ENCODE data around the gene BCORL1.

Gene BCORL1

DNA sequence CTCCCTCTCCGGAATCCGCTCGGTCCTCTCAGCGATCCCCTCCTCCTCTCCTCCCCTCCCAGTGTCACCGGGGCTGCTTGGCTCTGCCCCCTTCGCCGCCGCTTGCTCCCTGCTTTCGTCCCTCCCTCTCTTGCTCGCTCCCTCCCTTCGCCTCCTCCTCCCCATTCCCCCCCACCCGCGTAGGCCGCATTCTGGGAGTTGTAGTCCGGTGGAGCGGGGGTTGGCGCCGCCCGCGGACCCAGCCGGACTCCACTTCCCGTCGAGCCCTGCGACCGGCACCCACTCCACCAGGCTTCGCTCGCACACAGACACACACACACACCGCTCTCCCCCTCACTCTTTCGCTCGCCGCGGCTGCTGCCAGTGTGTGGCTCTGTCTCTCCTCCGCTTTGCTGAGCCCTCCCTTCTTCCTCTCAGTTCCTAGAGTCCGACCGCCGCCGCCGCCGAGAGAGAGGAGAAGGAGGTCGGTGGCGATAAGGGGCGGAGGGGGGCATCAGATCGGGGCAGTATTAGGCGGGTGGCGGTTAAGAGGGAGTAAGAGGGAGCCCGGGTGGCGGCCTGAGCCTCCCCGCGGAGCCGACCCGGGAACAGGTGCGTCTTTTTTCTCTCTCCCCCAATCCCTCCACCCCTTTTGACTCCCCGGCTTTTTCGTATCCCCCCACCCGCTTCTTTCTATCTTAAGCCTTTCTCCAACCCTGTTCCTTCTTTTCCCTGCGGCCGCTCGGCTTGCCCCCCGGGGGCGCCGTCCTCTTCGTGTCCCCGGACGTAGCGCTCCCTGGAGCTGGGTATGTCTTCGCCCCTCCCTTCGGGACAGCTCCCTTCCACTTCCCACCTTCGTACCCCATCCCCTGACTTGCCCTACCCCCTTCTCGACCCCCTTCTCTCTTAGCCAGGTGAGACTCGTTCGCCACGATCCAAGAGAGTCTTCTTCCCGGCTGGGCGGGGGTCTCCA is at the start of gene BCORL1:
BCORL1 (plus strand) TSS at position 336 of the 952 bp plus-strand sequence. CDS start 22,597 bp downstream, outside the sequence.
- DNase-seq: peak; percentile 86

DNA sequence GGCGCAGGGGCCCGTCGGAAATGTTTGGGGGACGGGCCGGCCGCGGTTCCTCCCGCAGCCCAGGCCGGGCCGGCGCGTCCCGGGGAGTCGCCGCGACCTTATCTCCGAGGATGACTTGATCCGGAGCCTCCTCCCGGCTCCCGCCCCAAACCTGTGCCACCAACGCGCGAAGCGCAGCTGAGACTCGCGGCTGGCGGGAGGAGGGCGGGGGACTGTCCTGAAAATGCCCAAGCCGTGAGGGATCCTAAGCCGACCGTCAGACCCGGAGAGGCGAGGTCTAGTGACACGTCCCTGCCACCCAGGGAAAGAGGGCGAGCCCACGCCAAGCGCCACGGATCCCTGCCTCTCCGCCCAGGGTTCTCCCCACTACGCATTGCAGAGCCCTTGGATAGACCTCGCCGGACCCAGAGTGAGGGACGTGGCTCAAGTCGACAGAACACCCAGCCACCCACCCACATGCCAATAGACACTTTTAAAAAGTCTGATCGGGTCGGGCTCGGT is 49.6 kb upstream of the BCORL1 start:
- no peak for DNase-seq

- no peak for DNase-seq
Measured at GRCh38 chrX:129933700-129934099, 48.7 kb upstream of the BCORL1 start.

GRCh38 chrX:129934461-129934860 is 48.0 kb upstream of the BCORL1 start:
- DNase-seq: no peak

- no peak for DNase-seq
Measured at GRCh38 chrX:129934952-129935351, 47.5 kb upstream of the BCORL1 start.

DNA sequence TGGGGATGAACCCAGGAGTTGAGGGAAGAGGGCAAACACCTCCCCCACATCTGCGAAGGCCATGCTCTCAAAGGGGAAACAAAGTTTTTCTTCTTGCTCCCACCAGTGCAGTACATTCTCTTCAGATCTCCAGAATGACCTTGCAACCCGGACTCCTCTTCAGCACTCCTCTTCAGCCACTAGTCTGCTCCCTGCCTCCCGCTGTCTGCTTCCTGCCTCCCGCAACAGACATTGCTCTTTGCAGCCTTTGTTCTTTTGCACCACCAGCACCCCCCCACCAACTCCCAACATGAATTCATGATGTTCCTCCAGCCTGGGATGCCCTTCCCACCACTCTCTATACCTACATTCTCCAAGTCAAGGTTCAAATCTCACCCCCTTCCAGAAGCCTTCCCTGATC is 44.4 kb upstream of the BCORL1 start:
- no peak for DNase-seq

GRCh38 chrX:129939986-129940385 is 42.4 kb upstream of the BCORL1 start:
- no peak for DNase-seq

- DNase-seq: no peak
Measured at GRCh38 chrX:129940721-129941120, 41.7 kb upstream of the BCORL1 start.

DNA sequence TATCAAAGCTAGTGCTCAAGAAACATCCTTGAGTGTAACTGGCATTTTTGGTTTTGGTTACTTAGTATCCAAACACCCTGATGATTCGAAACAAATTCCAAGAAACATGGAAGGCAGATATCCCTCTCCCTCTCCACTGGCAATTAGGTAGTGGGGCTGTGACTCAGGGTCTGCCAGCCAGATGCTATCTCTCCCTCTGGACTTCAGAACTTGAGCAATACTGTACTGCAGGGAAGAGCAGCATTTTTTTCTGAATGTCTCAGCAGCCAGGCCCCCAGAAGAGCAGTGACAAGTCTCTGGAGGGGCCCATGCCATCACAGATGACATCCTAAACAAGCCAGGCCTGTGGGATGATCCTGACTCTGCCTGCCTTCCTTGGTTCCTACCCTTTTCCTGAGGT is 37.3 kb upstream of the BCORL1 start:
- no peak for DNase-seq

GRCh38 chrX:129953334-129953648 is 29.1 kb upstream of the BCORL1 start:
- no peak for DNase-seq

GRCh38 chrX:129953881-129954280 is 28.6 kb upstream of the BCORL1 start:
- DNase-seq: no peak

GRCh38 chrX:129954804-129955203 is 27.6 kb upstream of the BCORL1 start:
- DNase-seq: no peak

- no peak for DNase-seq
Measured at GRCh38 chrX:129955682-129956081, 26.8 kb upstream of the BCORL1 start.

- DNase-seq: no peak
Measured at GRCh38 chrX:129956145-129956544, 26.3 kb upstream of the BCORL1 start.

GRCh38 chrX:129956765-129957164 is 25.7 kb upstream of the BCORL1 start:
- DNase-seq: no peak

DNA sequence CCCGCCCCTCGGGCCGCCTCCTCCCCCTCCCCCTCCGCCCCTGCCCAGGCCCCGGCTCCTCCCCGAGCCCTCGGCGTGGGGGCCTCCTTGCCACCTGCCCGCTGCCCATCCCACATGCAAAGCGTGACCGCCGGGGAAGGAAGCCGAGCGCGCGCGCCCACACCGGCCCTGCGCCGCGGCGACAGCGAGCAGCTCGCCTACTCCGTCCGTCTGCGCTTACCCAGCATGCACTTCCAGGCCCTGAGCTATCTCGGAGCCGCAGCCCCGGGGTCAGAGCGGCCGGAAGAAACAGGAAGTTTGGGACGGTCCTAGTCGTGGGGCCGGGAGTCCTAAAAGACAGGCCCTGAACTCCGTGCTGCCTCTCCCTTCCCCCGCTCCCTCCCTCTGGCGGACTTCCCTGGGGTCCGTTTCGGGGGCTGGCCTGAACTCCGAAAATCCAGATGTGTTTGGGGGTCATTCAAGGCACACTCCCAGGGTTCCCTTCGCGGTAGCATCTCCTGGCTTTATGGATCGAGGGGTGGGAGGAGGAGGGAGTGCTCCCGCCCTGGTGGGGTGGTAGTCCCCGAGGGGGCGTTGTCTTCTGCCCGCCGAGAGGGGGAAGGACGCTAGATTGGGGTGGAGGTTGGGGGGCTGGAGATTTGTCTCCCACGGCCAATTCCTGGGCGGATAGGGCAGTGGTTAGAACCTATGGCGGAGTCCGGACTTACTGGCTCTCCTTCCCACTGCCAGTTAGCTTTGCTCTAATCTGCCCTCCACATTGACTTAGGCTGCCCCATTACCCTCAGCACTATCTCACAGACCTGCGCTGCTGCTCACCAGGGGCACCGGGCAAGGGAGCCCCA is 25.0 kb upstream of the BCORL1 start:
- DNase-seq: peak; percentile 31

DNA sequence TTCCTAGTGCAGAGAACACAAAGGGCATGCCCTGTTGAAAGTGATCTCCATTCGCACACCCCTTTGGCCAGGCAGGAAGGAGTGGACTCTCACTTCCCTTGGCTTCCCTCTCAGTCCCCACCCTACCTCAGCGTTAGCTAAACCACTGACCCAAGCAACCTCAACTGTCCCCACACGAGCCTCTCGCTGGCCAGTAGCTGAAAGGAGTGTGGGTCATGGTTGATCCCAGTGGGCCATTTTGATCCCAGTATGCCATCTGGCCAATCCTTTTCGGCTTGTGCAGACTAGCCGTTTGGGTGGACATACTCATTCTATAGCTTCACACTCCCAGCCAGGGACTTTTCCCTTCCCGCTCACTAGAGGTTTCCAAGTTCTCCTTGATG is 24.4 kb upstream of the BCORL1 start:
- DNase-seq: no peak

DNA sequence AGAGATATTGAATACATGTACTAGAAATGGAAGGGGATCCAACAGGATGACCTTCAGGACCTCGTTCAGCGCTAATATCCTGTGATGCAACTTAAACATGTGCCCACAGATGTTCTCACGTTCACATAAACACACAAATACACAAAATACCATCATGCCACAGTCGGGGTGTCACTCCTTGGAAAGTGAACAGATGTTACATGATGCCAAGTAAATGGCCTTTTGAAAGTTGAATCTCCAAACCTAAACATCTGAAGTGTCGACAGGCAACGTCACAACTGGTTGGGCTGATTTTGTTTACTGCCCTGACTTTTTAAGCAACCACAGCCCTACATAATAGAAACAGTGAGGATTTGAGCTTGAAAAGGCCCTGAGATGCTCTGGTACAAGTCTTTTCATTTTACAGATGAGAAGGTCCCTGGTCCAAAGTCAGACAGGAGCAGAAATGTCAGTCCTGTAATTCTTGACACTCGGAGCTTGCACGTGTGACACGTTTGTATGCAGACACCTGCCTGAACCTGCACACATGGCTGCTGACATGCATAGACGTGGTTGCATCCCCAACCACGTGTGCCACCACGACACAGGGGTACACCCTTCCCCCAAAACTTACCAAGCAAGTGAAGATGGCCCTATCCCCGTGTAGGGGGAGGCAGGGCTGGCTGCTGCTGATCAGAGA is 23.5 kb upstream of the BCORL1 start:
- no peak for DNase-seq

GRCh38 chrX:129959493-129959832 is 23.0 kb upstream of the BCORL1 start:
- no peak for DNase-seq

- DNase-seq: peak; percentile 55
Measured at GRCh38 chrX:129961180-129962083, 21.0 kb upstream of the BCORL1 start.

- no peak for DNase-seq
Measured at GRCh38 chrX:129963729-129964128, 18.7 kb upstream of the BCORL1 start.

- no peak for DNase-seq
Measured at GRCh38 chrX:129965166-129965565, 17.3 kb upstream of the BCORL1 start.
